KG1 (cell line): ENCODE measurements around the gene SH2D7.
A peak's percentile ranks its signal among the peaks of the same experiment; 100 is the strongest.
"Not testable (repeated sequence)": the region's sequence is repeated elsewhere in the genome, so short reads cannot be mapped to it uniquely, and the experiment has no call there.

ENCODE experiments used
- DNase-seq: peaks from one replicate; lab custom pipeline; 2025; lab: John Stamatoyannopoulos, UW

SH2D7 gene

GRCh38 chr15:78142332-78142731 is 50.0 kb downstream of the SH2D7 start:
- no peak for DNase-seq

GRCh38 chr15:78146425-78147154 is 54.2 kb downstream of the SH2D7 start:
- DNase-seq: no peak

- DNase-seq: no peak
These were observed 55.2 kb downstream of the SH2D7 start for GRCh38 chr15:78147566-78147965.

GRCh38 chr15:78148392-78149067 is 56.2 kb downstream of the SH2D7 start:
- DNase-seq: no peak

- DNase-seq: peak; percentile 92
These were observed 56.9 kb downstream of the SH2D7 start, which contains the start of gene IDH3A for GRCh38 chr15:78149068-78149804. Gene IDH3A (plus strand): TSS chr15:78149362. CDS start chr15:78149404, 42 bp downstream.

GRCh38 chr15:78149805-78150751 is 57.7 kb downstream of the SH2D7 start:
- DNase-seq: no peak

- DNase-seq: not testable (repeated sequence)
These were observed 58.7 kb downstream of the SH2D7 start for GRCh38 chr15:78151075-78151474.
